Cerebellar nuclear complex (tissue), 1 donor: ENCODE data around the gene CREG2.
"Not testable (repeated sequence)": the region's sequence is repeated elsewhere in the genome, so short reads cannot be mapped to it uniquely, and the experiment has no call there.

ENCODE experiments used
- DNase-seq, 2 experiments: peaks; one replicate each; lab custom pipeline; 2025; lab: John Stamatoyannopoulos, UW

CREG2 gene

DNA sequence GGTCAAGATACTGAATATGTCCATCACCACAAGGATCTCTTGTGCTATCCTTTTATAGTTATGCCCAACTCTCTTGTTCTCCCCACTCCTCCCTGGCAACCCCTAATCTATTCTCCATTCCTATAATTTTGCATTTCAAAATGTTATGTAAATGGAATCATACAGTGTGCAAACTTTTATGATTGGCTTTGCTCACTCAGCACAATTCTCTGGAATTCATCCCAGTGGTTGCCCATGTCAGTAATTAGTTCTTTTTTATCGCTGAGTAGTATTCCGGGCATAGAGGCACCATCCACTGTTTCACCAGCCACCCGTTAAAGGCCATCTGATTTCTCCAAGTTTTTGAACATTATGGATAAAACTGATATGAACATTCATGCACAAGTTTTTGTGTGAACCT lies 40.4 kb downstream of the CREG2 start:
- DNase-seq = no peak

DNA sequence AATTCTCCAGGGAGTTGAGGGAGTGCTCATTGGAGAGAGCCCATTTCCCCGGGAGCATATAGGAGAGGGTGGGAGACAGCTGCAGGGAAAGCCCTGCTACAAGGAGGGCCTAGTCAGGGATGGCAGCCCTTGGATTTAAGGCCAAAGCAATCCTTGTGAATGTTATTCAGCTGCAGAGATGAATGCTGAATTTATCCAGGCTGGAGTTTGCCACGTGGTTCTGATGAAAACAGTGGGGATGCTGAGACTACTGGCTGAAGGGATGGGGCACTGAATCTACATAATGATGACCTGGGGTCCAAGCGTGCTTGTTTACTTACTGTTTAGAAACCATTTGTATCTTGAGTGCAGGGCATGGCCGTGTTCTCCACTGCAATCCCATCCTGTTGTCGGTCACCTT lies 43.2 kb downstream of the CREG2 start:
- DNase-seq = no peak

DNA sequence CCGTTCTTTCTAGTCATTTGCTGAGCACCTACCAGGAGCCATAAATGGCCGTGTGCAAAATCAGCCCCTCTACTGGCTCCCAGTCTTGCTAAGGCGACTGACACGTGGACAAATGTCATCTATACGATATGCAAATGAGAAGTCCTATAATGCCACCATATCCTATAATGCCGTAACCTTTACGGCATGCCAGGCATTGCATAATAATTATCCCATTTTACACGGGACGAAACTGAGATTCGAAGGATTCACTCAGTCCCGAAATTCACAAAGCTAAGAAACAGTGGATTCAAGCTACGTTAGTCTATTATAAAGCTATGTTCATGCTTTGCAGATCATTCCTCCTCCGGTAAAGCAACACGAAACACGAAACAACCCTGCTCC lies 44.7 kb downstream of the CREG2 start:
- no peak for DNase-seq

DNA sequence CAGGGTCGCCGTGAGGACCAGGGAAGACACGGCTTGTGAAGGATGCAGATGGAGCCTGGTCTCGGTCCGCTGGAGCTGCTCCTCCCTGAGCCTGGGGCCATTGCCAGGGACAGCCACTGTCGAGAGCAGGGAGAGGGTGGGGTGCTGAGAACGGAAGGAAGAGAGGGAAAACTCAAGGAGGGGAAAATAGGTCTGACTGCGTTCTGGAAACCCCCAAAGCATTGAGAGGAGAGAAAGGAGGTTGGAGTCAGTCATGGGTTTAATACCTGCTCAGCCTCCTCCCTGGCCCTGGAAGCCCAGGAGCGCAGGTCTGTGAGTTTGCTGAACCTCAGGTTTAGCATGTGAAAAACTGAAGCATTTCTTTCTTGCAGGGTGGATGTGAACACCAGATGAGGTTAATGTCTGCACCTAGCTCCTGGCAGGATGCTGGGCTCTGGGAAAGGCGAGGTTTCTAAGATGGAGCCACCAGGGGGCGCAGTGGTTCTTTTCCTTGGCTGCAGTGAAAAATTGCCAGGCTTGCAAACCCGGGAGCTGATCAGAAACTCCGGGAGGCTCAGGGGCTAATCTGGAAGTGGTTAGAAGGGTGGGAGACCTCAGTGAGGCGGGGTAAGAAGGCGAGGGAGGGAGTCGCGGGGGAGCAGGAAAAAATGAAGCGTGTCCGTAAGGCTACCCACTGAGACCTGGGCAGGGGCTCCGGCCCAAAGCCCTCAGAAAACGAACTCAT lies 45.2 kb downstream of the CREG2 start:
- DNase-seq = no peak

DNA sequence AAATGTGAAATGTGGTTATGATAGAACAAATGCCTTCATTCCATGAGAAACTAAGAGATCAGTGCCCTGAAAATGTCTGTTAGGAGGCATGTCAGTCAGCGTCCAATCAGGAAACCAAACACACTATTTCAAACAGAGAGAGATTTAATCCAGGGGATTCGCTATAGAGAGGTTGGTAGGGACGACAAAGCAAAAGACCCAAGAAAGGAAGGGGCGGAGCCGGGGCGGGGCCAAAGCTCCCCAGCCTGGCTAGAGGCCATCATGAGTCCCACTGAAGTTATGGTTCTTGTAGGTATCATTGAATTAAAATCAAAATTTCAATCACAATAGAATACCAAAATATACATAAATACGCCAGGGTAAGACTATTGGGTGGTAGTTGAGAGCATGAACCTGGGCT lies 45.9 kb downstream of the CREG2 start:
- DNase-seq = no peak

DNA sequence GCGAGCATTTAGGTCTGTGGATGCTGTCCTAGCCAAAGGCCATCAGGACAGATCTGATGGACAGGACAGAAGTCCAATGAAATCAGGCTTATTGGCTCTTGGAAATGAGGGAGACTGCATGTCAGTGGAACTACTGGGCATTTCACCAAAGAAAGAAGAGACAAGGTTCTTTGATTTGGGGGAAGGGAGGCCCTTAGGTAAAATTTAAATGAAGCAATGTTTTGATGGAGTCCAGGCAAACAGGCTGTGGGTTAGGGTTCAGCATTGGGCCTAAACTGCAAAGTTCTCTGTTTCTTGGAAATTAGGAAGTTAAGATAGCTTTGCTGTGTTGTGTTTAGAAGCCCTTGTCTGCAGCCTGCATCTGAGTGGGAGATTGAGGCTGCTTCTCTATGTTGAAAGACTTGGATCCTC lies 47.2 kb downstream of the CREG2 start:
- no peak for DNase-seq

DNA sequence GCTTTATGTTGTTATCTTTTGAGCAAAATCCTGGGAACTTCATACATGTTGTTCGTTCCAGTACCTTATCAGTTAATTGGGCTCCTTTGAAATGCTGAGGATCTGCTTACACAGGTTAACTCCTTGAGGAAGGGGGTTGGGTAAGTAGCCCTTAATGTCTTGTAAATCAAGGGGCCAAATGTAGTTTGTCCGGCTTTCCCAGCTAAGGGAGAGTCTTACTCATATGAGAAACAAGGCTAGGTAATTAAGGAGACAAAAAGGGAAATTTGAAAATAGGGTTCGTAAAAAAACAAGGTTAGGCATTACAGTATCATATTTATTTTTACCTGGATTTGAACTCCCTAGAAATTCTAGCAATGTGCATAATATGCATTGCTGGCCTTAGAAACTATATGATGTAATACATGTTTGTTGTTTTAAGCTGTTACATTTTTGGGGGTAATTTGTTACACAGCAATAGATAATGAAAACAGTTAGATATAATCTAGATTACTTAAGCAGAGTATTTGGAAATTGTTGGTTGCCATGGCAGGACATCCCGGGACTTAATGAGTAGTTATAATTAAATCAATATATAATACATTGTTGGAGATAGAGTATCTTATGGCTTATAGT lies 47.9 kb downstream of the CREG2 start:
- no peak for DNase-seq

DNA sequence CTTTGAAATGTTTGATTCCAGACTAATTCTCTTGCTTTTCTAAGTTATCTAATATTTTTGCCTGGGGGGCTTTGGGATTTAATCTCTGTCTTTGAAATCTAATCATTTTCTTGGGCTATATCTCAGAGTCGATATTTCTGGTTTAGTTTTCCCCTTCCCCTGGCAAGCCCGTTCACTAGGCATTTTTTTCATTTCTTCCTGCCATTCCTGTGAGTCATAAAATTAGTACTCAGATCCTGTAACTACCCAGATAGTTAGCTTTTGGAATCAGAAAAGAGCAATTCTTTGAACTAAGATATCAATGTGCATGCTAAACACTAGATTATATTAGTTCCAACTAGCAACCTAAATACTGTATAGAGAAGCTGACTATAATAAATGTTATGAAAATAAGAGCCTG lies 49.4 kb downstream of the CREG2 start:
- DNase-seq = no peak

DNA sequence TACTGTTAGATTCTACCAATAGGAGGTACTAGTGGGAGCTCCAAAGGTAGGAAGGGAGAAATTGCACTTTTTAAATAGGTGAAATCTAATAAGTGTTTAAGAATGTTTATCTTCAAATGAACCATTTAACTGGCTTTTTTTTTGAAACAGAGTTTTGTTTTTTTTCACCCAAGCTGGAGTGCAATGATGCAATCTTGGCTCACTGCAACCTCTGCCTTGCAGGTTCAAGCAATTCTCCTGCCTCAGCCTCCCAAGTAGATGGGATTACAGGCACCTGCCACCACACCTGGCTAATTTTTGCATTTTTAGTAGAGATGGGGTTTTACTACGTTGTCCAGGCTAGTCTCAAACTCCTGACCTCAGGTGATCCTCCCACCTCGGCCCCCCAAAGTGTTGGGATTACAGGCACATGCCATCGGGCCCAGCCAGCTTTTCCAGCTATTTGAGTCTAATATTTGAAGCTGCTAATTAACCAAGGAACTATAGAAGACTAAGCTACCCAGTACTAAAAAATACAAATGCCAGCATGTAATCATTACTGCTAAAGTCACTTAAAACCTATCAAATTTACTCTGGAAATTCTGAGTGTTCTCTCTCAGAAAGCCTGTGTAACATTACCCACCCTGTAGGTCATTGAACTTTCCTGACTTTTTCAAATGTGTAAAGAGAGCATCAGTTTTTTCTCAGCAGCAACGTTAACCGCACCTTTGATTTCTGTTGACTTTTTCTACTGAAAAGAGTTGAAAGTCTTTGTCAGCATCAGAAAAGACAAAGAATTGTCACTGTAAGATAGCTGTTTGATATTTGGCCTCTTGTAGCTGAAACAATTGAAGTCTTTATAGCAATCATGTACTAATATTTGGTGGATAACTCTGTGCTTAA lies 54.2 kb downstream of the CREG2 start:
- no peak for DNase-seq

DNA sequence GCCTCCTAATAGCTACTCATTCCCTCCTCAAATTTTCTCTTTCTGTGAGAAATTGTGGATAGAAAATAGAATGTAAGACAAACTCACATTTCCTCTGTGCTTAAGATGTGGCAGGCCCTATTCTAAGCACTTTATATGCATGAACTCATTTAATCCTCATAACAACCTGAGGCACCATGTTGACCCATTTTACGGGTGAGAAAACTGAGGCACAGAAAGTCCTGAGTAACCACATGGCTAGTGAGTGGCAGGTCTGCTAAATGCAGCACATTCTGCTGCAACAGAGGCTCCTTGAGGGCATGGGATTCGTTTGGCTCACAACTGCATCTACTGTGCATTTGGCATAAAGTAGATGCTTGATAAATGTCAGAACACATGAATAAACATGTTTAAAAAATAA lies 56.1 kb downstream of the CREG2 start:
- DNase-seq = no peak

DNA sequence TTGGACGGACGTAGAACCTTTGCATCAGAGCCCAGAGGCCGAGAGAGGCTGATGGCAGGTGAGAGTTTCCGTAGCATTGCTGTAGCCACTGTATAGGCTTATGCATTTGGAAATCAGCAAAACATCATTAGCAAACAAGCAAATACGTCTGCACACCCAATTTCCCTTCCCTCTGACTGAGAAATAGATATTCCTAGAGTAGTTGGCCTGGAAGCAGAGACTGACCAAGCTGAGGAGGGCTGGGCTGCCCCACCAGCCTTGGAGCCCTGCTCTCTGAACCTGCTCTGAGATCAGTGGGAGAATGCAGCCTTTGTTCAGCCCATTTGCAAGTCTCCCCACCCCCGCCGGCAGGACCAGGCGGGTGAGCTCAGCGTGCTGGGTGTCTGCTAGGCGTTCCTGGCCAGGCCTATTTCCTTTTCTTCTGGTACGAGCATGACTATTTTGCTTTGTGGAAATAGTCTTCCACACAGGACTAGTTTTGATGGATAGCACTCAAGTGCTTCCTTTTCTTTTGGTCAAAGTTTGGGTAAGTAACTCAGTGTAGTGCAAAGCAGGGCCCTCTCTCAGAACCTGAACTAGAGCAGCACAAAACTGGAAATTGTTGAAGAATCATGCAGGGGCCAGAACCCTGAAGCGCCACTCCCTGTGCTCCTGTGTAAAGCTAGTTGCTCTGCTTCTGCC lies 56.9 kb downstream of the CREG2 start:
- no peak for DNase-seq

DNA sequence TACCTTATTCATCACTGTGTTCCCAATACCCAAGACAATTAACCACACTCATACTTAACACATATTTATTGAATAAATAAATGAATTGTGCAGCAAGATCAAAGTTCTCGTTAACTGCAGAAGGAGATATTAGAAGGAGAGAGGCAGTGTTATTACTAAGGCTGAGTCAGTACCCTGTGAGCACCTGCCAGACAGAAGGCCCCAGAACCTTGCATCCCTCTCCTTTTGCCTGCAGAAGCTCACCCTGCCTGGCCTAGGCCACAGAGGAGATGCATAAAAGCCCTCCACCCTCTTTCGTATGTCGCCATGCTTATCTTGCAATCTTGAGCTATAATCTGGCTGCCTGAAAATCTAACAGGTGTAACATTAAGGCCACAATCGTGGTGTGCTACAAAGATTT lies 58.3 kb downstream of the CREG2 start:
- DNase-seq = no peak

DNA sequence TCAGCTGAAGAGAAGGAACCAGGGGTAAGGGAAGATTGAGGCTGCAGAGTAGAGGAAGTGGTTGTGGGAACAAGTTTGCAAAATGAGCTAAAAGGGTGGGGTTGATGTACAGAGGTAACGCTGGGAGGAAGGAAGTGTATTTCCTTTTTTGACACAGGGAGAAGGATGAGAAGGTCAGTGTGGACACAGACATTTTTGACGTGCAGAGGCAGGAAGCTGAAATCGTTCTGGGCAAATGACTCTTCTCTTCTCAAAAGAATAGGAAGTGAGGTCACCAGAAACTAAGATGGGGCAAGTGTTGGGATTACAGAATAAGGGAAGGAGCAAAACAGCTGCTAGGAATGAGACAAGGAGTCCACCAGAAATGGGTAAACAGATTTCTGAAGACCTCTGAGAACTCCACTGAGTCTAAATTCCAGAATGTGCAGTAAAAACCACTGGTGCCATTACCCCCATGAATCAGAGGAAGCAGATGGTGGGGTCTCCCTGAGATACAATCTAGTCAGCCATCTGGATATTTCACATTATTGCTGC lies 58.8 kb downstream of the CREG2 start:
- DNase-seq = no peak

DNA sequence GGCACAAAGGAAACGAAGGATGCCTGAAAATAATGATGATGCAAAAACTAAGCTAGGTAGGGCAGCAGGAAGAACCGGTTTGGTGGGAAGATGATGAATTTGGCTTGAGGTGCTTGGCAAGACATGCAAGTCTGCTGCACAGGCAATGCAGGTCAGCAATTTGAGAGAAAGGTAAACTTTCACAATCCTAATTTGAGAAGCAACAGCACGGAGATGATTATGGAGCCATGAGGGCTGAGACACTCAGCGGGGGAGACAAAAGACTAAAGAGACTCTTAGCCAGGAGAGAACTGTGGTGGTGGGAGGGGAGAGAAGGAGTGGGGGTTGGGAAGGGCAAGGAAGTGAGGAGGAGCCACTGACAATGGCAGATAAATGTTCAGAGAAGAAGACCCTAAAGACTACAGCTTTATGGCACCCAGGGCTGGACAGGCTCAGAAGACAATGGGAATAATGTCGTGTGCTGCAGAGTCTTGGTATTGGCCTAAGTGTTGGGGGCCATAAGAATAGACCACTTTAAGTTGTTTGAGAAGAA lies 59.4 kb downstream of the CREG2 start:
- no peak for DNase-seq

DNA sequence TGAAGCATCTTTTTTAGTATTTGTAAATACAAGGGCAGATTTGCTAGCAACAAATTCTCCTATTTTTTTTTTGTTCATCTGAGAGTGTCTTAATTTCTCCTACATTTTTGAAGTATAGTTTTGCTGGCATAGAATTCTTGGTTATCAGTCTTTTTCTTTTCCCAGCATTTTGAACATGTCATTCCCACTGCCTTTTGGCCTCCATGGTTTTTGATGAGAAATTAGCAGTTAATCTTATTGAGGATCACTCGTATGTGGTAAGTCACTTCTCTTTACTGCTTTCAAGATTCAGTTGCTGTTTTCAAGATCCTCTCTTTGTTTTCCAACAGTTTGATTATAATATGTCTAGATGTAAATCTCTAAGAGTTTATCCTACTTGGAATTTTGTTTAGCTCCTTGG lies 61.9 kb downstream of the CREG2 start:
- DNase-seq = no peak

DNA sequence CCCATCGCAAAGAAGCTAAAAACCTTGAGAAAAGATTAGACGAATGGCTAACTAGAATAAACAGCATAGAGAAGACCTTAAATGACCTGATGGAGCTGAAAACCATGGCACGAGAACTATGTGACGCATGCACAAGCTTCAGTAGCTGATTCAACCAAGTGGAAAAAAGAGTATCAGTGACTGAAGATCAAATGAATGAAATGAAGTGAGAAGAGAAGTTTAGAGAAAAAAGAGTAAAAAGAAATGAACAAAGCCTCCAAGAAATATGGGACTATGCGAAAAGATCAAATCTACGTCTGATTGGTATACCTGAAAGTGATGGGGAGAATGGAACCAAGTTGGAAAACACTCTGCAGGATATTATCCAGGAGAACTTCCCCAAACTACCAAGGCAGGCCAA lies 70.7 kb downstream of the CREG2 start:
- DNase-seq = not testable (repeated sequence)

DNA sequence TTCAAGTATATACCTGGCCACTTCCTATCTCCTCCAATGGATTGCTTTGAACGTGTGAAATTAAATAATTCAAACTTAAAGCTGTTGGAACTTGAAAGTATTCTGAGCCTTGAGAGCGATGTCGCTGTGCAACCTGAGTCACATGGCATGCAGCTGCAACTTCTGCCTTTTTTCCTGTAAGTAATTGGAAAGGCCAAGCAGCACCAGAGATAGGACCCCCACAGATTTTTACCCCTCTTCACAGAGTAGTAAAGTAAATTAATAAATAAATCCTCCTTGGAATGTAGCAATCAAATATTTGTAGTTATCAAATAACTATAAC lies 75.6 kb downstream of the CREG2 start:
- DNase-seq = no peak

DNA sequence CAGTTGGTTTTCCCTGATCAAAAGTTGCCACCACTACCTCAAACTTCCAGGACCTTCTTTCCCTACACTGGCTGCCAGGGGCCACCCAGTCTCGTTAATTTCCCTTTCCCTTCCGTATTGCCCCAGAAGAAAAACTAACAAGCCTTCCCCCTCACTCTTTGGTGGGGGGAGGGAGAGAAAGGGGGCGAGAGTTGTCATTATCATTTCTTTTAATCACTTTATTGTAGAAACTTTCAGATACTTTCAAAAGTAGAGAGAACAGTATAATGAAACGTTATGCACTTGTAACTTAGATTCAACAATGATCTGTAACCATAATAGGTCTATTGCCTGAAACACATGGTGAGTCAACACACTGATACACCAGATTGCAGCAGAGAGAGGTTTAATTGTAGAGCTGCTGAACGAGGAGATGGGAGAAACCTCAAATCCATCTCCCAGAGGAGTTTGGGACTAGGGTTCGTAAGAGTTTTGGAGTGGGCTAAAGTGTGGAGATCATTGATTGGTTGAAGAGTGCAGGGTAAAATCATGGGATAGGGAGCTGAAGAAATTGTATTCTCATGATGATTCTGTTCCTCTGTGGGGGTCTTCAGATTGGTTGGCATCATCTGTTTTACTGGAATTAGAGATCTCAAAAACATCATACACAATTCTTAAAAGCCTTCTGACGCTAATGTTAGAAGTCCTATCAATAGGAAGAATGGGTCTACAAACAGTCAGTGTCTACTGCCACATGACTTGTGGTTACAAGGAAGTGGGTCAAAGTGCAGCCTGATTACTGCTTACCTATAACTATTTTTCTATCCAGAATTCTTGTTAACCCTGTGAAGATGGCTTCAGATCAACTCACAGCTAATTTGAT lies 76.2 kb downstream of the CREG2 start:
- DNase-seq = no peak

DNA sequence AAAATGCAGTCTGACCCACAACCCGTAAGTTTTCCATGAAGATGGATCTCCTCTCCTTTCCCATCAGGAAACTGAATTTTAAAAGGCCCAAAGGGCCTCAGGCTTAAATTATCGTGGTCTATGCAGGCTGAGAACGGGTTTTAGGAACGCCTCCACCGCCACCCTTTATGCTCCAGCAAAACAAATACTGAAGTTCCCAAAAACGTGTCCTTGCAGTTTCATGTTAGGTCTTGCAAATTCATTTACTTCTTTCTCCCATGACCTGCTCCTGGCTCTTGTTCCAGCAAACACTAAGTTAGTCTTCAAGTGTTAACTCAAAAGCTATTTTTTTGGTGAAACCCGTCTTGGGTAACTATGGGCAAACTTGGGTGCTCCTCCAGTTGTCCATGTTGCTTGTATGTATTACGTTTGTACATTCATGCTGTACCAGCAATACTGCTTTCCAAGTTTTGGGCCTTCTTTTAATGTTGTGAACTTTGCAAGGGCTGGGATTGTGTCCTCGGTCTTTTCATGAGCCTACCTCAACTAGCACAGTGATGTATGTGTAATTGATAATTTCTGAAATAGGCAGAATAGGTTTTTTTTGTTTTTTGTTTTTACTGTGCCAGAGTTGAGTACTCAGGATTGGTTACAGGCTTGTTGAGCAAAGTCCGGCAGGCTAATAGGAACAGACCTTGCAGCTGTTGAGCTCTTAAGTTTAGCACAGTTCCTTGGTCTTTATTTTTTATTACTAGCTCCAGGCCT lies 77.0 kb downstream of the CREG2 start:
- no peak for DNase-seq

DNA sequence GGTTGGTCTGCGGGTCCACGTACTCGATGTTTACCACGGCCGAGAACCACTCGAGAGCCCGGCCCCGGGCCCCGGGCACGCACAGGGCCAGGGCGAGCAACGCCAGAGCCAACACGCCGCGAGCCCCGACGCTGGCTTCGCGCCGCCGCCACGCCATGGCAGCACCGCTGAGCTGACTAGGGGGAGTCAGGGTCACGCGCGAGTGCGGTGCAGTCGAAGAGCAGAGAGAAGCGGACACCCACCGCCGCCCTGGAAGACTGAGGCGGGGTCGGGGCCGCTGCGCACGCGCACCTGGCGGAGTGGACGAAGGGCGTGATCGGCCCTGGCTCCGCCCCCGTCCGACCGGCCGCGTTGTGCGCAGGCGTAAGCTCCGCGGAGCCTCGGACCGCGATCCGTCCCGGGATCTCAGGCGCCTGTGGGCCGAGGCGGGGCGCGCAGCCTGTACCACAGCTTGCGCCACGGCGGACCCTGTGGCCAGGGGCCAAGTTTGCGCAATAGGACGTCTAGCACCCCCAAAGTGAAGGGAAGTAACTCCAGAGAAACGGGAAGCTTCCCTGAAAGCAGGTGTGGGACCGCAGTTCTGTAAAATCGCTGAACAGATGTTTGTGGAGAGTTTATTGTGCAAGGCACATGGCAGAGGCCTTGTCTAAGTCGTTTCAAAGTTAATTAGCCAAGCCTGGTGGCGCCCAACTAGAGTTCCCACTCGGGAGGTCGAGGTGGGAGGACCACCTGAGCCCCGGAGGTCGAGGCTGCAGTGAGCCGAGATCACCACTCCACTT lies 78.7 kb downstream of the CREG2 start, which contains the start of gene RNF149:
RNF149 (minus strand) TSS at position 270 of the 779 bp plus-strand sequence; CDS start at position 157, 113 bp downstream.
- peak in 1 of 2 experiments; percentile 46 for DNase-seq
